KG1 (cell line): ENCODE results near the gene FAM53A.
"Not testable (repeated sequence)": the region's sequence is repeated elsewhere in the genome, so short reads cannot be mapped to it uniquely, and the experiment has no call there.

Experiments used
- DNase-seq: peaks from one replicate; lab custom pipeline; 2025; lab: John Stamatoyannopoulos, UW

The FAM53A gene

DNA sequence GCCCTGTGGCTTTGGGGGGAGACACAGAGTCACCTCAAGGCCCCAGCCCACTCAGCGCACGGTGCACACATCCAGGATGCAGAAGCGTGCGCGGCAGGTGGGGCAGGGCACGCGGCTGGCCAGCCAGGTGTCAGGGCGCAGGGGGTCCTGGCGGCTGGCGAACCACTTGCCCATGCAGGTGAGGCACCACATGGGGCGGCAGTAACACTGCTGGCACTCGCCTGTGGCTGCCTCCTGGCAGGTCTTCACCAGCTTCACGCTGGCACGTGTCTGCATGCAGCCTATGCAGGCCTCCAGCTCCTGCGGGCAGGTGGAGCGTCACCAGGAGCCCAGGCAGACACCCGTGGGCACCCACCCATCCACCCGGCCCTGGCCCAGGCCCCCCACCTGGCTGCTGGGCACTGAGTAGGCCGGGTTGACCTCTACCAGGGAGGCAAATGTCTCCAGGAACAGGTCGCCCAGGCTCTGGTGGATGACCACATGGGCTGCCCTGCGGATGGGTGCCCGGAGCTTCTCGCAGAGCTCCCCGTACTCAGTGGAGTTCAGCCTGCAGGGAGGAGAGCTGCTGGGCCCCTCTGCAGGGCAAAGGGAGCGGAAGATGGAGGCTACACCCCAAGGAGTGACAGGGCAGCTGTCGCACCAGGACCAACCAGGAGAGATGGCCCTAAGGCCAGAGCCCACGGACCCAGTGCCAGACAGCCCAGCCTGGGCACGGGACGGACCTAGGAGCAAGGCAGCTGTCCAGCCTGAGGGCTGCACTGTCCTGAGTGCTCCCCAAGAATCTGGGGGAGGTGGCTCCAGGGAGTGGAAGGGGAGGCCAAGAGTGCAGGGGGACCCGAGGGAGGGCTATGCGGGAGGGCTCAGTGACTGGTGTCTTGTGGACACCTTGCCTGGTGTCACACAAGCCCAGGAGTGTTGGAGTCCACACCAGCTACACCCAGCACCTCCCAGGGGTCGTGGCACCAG, 33.3 kb upstream of the FAM53A start:
- no peak for DNase-seq

DNA sequence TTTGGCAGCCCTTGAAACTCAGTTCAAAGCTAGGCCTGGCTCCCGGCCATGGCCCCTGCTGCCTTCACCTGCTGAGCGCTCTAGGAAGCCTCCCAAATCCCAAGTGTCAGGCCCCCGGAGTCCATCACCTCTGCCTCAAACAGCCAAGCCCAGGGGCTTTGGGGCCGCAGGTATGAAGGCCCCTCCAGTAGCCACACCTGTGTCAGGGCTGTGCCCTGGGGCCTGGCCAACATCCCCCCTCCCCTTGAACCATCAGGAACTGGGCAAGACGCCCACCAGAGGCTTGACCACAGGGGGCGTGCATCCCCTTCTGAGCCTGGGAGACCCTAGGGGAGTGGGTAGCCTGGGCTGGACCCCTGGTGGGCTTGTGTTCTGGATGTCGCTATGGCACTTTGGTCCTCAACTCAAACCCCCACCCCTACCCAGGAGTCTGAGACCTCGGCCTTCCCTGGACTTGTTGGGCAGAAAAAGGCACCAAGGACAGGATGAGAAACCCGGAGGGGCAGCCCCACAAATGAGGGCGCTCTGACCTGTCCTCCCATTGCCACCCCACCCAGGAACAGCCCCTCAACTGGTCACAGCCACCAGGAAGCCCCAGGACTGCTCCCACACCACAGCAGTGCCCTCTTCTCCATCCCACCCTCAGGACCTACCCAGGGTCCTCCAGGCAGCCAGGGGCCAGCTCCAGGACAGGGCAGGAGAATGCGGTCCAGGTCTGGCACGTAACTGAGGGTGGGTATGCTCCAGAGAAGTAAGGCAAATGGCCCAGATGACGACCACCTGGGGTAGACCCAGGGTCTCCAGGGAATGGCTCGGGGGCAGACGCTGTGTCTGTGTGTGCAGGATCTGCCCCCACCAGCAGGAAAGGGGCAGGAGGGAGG, 32.2 kb upstream of the FAM53A start:
- DNase-seq = no peak

DNA sequence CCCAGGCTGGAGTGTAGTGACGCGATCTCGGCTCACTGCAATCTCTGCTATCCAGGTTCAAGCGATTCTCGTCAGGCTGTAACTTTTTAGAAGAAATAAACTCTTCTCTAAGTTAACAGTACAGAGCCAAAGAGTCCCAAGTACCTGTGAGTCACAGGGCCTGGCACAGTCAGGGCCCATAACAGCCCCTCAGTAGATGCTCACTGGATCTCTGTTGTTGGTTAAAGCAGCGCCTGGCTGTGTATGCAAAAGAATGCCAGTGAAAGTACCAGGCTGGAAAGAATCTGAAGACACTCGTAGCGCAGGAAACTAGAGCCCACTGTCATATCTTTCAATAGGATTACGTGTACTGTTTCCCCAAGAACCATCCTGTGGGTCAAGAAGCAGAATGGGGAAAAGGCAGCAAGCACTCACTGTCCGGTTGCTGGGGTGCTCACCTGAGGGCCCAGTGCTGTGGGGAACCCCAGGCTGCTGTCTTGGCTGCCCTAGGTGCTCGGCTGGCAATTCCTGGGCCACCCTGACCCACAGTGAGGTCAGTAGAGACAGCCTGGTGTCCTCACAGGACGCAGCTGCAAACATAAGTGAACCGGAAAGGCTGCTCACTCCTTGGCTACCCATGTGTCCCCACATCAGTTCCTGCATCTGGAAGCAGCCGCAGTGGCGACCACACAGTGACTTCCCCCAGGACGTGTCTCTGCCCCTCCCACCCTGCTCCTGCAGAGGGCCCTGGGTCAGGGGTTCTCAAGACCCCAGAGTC, 31.1 kb upstream of the FAM53A start:
- no peak for DNase-seq

DNA sequence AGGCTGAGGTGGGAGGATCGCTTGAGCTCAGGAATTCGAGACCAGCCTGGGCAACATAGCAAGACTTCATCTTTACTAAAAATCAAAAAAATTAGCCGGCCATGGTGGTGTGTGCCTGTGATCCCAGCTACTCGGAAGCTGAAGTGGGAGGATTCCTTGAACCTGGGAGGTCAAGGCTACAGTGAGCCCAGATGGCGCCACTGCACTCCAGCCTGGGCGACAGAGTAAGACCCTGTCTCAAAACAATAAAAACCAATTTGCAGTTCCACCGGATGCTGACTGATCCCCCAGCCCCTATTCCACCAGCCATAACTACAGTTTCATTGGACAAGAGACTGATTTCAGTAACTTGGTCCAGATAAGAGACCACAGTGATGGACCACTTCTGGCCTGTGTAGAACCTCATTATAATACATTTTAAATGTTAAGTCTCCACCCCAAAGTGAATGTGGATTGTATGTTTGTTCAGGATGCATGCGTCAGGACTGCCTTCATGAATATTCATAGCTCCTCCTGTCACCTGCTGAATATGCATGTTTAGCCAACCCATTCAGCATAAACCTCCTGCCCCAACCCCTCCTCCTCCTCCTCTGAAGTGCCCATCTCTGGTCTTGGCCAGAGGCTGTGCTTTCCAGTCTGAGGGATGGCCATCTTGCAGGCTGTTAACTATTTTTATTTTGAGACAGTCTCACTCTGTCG, 30.3 kb upstream of the FAM53A start:
- DNase-seq = no peak

DNA sequence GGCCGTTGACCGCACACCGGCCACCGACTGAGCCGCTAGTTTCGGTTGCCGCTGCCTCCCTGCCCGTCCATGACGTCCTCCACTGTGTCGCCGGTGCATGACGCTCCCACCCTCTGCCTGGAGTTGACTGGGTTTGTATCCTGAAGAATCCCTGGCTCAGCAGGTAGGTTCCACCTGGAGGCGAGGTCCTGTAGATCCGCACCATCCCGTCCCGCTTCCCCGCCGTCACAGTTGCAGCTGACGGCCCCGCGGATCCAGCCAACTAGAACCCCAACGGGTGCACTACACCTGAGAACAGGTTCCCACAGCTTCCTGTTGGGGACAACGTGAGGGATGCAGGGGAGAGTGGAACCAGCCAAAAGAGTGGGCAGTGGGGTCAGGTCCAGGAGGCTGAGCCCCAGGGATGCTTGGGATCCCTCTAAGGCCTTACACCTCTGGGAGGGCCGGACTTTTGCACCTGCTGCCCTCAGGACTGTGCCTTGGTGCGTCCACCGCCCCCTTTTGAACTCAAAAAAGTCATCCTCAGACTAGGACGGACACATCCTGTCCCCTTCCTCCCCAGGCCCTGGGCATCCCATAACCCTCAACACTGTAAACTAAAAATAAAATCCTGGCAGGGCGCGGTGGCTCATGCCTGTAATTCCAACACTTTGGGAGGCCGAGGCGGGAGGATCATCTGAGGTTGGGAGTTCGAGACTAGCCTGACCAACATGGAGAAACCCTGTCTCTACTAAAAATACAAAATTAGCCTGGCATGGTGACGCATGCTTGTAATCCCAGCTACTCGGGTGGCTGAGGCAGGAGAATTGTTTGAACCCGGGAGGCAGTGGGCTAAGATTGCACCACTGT, 29.1 kb upstream of the FAM53A start:
- no peak for DNase-seq

DNA sequence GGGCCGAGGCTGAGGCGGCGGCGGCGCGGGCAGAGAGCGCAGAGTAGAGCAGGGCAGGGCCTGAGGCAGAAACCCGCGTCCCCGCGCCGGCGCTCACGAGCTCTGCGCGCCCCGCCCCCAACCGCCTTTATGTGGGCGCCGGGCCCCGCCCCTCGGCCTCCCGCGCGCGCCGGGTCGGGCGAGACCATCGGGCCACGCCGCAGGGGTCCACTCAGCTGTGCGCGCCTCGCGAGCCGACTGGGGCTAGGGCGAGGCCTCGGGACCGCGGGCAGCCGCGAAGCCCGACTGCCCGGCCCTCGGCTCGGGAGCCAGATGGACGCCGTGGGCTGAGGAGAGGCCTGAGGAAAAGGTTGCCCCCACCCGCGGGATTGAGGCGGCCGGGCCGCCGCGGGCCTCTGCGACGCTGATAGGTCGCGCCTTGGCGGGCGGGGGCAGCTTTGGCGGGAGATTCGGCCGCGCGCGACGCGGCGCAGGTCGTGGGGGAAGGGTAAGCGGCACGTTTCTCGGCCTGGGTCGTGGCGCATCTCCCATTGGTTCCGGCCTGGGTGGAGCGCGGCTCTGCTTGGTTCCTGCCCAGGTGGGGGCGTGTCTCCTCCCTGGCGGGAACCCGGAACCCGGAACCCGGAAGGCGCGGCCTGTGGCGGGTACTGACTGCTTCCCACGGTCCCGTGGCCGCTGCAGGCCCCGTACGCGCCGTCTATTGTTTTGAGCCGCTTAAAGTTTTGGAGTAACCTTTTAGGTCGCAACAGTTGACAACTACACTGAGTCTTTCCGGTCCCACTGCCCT, 28.3 kb upstream of the FAM53A start, which contains the start of gene SLBP:
TSS of gene SLBP (minus strand) at position 104 of the 787 bp plus-strand sequence. CDS start 131 bp downstream, outside the sequence.
- peak; percentile 89 for DNase-seq

DNA sequence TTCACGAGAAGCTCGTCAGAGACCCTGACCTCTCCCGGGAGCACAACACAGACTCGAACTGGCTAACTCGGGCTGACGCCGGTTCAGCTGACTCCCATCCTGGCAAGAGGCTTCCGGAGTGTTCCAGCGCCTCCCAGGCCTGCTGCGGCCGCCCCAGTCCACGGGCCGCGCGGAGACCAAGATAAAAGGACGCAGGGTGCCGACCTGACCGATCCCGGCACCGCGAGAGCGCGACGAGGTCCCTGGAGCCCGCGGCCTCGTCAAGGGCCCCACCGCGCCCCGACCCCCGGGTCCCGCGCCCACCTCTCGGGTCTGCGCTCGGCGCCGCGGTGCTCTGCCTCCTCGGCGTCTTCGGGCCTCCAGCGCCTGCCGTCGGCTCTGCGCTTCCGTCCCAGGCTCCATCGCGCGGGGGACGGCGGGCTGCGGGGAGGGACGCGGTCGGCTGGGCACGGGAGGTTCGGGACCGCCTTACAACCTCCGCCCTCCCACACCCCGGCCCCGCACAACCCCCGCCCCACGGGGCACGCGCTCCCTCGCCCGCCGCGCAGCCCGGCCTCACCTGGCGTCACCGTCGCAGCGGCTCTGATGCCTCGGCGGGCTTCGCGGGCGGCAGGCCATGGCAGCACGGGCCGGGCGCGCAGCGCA, 27.6 kb upstream of the FAM53A start:
- no peak for DNase-seq

DNA sequence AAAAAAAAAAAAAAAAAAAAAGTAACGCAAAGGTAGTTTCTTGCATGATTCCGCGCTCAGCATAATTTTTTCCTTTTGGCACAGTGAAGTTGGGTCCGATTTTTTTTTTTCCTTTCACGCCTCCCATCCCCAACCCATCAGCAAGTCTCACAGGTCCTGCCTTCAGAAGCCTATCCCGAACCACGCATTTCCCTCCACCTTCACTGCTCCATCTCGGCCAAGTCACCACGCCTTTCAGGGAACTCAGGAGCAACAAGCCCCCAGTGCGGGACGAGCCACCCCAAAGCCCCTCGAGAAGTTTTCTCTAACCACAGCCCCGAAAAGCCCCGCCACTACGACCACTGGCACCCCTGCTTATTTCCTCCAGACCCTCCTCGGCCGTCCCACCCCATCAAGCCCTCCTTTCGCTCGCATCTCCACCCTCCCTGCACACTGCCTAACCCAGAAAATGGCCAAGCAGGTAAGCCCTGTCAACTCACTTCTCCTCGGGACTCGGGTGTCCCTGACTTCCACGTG, 27.0 kb upstream of the FAM53A start:
- DNase-seq = no peak

DNA sequence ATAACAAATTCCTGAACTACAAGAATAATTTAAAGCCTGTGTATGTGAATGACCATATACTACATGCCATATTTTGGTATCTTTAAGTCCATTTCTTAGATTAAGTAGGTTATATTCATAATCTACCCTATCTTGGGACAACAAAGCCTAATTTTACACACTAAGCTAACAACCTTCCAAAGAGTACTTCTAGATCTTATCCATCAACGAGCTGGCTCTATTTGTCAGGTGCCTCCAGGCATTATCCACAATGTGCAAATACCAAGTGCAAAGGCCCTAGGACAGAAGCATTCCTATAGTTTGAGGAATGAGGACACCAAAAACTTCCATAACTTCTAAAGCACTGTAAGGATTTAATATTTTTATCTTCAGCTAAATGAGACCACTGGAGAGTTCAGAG, 24.5 kb upstream of the FAM53A start:
- DNase-seq = no peak

DNA sequence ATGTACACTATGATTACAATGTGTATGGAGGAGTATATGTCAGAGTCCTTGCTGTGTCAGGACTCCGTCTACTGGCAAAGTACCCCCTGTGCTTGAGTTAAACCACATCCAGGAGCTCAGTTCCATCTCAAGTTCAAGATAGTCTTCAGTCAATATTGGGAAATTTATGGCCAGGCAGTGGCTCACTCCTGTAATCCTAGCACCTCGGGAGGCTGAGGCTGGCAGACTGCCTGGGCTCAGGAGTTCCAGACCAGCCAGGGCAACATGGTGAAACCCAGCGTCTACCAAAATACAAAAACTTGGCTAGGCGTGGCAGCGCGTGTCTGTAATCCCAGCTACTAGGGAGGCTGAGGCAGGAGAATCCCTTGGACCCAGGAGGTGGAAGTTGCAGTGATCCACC, 22.2 kb upstream of the FAM53A start:
- no peak for DNase-seq

DNA sequence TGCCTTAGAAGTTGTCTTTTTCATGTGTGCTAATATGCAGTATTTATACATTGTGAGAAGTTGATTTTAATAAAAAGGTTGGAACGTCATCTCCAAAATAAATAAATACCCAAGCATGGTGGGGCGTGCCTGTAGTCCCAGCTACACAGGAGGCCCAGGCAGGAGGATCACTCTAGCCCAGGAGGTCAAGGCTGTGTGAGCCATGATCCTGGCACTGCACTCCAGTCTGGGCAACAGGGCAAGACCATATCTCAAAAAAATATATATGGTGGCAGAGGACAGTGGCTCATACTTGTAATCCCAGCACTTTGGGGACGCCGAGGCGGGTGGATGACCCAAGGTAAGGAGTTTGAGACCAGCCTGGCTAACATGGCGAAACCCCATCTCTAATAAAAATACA, 21.6 kb upstream of the FAM53A start:
- no peak for DNase-seq

DNA sequence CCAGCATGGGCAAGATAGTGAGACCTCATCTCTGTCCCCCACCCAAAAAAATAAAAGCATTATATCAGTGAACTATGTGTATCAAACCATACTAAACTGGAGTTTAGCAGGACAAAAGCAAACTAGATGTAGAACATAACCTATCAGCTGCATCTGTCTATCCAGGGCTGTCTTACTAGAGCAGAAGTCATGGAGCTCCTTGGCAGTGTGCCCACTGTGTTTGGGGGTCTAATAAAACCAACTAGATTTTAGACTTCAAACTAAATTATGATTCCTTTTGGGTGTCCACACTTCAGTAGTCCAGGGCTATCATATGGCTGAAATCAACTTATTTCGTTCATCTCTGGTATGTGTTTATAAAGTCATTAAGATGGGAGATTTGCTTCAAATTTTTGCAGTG, 19.8 kb upstream of the FAM53A start:
- DNase-seq = no peak

DNA sequence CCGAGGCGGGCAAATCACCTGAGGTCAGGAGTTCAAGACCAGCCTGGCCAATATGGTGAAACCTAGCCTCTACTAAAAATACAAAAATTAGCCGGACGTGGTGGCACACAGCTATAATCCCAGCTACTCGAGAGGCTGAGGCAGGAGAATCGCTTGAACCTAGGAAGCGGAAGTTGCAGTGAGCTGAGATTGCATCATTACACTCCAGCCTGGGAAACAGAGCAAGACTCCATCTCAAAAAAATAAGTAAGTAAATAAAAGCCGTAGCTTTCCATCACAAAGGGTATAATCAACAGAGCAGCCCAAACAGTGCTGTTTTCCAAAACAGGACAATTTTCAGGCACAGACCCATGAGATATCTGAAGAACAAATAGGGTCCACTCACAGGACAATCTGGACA, 17.6 kb upstream of the FAM53A start:
- not testable (repeated sequence) for DNase-seq

DNA sequence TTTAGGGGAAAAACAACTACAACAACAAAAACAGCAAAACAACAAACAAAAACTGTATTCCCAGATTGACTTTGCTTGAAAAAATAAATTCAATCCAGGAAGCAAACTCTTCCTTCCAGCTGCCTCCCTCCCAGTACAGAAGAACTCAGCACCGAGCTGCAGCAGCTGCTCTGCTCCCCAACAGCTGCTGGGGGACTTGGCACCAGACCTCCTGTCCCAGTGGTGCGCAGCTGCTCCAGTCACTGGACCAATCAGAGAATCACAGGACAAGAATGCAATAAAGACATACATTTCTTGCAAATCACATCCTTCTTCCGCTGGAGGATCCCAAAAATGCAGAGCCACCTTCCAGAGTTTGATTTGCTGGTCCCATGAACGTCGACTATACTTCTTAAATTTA, 11.8 kb upstream of the FAM53A start:
- no peak for DNase-seq

DNA sequence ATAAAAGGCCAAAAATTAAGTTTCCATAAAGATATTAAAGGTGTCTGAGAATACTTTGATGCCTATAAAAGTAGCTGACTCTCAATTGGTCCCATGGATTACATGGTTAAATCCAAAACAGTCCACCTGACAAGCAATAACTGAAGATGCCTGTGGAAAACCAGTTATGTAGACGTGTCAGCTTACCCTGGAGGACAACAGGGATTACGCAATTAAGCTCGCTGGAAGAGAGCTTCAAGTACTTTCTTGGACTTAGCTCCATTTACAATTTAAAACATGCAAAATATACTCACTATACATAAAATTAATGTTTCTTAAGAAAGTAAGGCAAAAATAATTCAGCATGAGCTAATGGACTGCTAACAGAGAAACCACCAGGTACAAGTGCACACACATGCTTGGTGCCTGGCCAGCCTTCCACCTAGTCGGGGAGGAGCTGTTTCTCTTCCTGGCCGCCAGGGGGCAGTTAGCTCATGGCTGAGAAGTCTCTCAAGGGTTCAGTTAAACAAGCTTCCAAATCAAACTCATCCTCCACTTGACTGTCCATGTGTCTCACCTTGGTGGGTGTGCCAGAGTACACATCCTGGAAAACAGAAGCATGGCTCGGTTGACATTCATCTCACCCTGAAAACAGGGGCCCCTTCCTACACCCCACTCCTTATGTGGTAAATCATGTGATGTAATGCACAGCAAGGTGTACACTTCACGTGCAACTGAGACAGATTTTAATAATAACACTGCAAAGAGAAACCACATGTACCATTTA, 9.2 kb upstream of the FAM53A start:
- DNase-seq = peak; percentile 65

DNA sequence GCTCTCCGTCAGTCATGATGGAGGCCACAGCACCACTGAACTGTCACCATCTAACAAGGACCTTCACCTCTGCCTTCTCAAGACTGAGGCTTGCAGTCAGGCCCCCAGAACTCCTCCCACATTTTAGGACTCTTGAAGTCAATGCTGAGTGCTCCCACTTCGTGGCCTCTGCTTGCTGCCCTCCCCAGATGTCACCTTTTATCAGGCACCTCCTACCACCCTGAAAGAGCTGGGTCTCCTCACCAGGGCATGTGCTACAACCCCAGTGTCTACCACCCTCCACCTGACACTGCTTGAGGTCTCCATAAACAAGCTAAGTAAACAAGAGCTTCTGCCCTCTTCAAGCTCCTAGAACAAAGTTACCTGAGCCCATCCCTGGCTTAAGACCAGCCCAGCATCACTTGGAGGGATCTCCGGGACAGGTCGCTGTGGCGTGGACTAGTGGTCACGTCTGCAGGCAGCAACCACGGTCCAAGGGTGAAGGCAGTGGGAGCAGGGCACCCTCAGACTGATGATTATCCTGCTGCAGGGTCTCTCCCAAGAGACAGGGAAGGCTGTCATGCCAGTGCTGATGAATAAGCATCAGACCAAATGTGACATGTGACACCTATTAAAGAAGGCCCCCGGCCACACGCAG, 7.7 kb upstream of the FAM53A start:
- no peak for DNase-seq

DNA sequence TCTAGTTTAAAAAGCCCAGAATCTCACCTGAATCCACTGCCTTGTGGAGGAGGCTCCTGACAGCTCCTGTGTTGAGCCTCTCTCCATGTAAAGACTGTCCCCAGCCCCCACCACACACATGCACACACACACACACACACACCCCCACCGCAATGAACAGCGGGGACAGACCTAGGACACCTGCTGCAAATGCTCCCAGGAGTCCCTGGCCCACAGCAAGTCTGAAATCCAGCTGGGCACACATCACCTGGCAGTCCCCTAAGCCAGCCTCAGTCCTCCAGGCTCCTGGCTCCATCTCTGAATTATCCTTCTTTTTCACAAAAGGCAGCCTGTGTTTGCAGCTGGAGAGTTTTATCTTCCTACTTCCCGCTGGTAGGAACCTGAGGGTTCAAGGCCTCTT, 6.6 kb upstream of the FAM53A start:
- DNase-seq = no peak
